GM21528 (cell line): ENCODE results near the gene PRDM1.
A peak's percentile ranks its signal among the peaks of the same experiment; 100 is the strongest.

Source experiments
- ATAC-seq: cut with Tn5 transposase; IDR thresholded peaks from one replicate; pipeline ENCODE4 v1.9.1; 2021; ENCODE audit warnings: mild to moderate bottlenecking, moderate library complexity; ENCODE audit not compliant: unreplicated experiment, low FRiP score

PRDM1 gene

GRCh38 chr6:106069478-106069877, 16.7 kb upstream of the PRDM1 start:
- no peak for ATAC-seq

GRCh38 chr6:106070636-106071035, 15.5 kb upstream of the PRDM1 start:
- ATAC-seq: no peak

GRCh38 chr6:106072501-106073090, 13.5 kb upstream of the PRDM1 start:
- no peak for ATAC-seq

- ATAC-seq: no peak
Observed at GRCh38 chr6:106074146-106074545, 12.0 kb upstream of the PRDM1 start.

- no peak for ATAC-seq
Observed at GRCh38 chr6:106076139-106076538, 10.0 kb upstream of the PRDM1 start.

- ATAC-seq: no peak
Observed at GRCh38 chr6:106077170-106077569, 9.0 kb upstream of the PRDM1 start.

GRCh38 chr6:106077881-106078280, 8.3 kb upstream of the PRDM1 start:
- ATAC-seq: no peak

- ATAC-seq: no peak
Observed at GRCh38 chr6:106079961-106080762, 6.0 kb upstream of the PRDM1 start.

- no peak for ATAC-seq
Observed at GRCh38 chr6:106080763-106081095, 5.4 kb upstream of the PRDM1 start.

GRCh38 chr6:106081715-106082114, 4.4 kb upstream of the PRDM1 start:
- no peak for ATAC-seq

GRCh38 chr6:106082735-106083398, 3.3 kb upstream of the PRDM1 start:
- no peak for ATAC-seq

- ATAC-seq: no peak
Observed at GRCh38 chr6:106083618-106084017, 2.5 kb upstream of the PRDM1 start.

GRCh38 chr6:106084106-106084988, 1.8 kb upstream of the PRDM1 start:
- ATAC-seq: peak; percentile 68

GRCh38 chr6:106084989-106085691, 996 bp upstream of the PRDM1 start:
- ATAC-seq: no peak

- no peak for ATAC-seq
Observed at GRCh38 chr6:106085692-106085983, 498 bp upstream of the PRDM1 start.

GRCh38 chr6:106086814-106087175, 659 bp downstream of the PRDM1 start:
- ATAC-seq: no peak

GRCh38 chr6:106087548-106088325, 1.6 kb downstream of the PRDM1 start:
- ATAC-seq: no peak

GRCh38 chr6:106090001-106090400, 3.9 kb downstream of the PRDM1 start:
- no peak for ATAC-seq

- no peak for ATAC-seq
Observed at GRCh38 chr6:106092279-106092678, 6.1 kb downstream of the PRDM1 start.
